Activated B cell treated with CpG ODN at 0.5 μM for 24 hours (primary cell): Measurements from ENCODE around the gene DUSP7. TPM values are rescaled to one million over a fixed set of nuclear protein-coding genes. Genes with fewer than 3 reads are reported as not detected.

Experiments used
- ATAC-seq: fragments of 200-7000 bp; cut with Tn5 transposase; one replicate; pipeline ENCODE4 v1.10.0; 2021; ENCODE audit warnings: low read depth, mild to moderate bottlenecking, moderate library complexity
- CTCF ChIA-PET: fragments of 350-600 bp; sonication (Branson Sonifier 250); formaldehyde crosslinking; loops from one replicate; lab custom pipeline; 2021; ENCODE audit warnings: antibody characterized with exemption; lab: Charles Lee
- POLR2A ChIA-PET: fragments of 350-600 bp; sonication (Branson Sonifier 250); formaldehyde crosslinking; loops from one replicate; lab custom pipeline; 2021; ENCODE audit warnings: antibody characterized with exemption; lab: Charles Lee
- DNase-seq: peaks from one replicate; pipeline ENCODE4 v3.0.0; 2022
- H3K27ac Mint-ChIP-seq: one replicate; pipeline ENCODE4 v1.8.0; 2020; ENCODE audit warnings: mixed read lengths
- H3K27me3 Mint-ChIP-seq: one replicate; pipeline ENCODE4 v1.8.0; 2021; ENCODE audit warnings: mixed read lengths
- H3K36me3 Mint-ChIP-seq: one replicate; pipeline ENCODE4 v1.8.0; 2021; ENCODE audit warnings: low read depth, mixed read lengths
- H3K4me1 Mint-ChIP-seq: one replicate; pipeline ENCODE4 v1.8.0; 2021; ENCODE audit warnings: mixed read lengths
- H3K4me3 Mint-ChIP-seq: one replicate; pipeline ENCODE4 v1.8.0; 2020; ENCODE audit warnings: mild to moderate bottlenecking, mixed read lengths
- H3K9me3 Mint-ChIP-seq: one replicate; pipeline ENCODE4 v1.8.0; 2020; ENCODE audit warnings: mixed read lengths
- CTCF ChIP-seq: fragments of 200-600 bp; IDR thresholded peaks from one replicate; pipeline ENCODE4 v1.8.0; 2022; ENCODE audit warnings: antibody characterized with exemption, mild to moderate bottlenecking
- intact Hi-C: fragments of 100-400 bp; cut with micrococcal nuclease; formaldehyde crosslinking; loops from one replicate; pipeline ENCODE4 v1.15.1; 2024
- total RNA-seq: library from RNA; stranded (reverse); gene quantifications from 2 replicates; pipeline ENCODE4 v1.2.3, GENCODE V29; 2022

Gene DUSP7
- total RNA-seq, 1 donor from 2014 or later = 4.3 TPM

DNA sequence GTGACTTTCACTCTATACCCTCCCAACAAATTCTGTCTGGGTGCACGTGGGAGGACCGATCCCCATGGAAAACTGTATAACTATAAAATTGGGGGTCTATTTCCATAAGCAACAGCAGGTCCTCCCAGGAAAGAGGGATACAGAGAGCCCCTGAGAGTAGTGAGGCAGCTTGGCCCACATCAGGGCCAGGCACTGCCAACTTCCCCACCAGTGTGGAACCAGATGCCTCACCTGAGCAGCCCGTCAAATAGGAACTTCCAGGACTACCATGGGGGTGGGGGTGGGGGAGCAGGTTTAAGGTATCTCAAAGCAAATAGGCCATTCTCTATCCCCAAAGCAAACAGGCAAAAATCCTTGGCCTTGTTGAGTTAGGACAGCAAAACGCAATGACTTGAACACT is 33.3 kb upstream of the DUSP7 start:
- ATAC-seq = no peak
- Mint-ChIP-seq H3K27me3 (no peaks in the 10 kb centered on the region), H3K4me1 (peaks cover 8% of the 10 kb centered on the region), H3K9me3 (no peaks in the 10 kb centered on the region), H3K36me3 (no peaks in the 10 kb centered on the region), H3K27ac (no peak overlapping the region), H3K4me3 (no peak overlapping the region)
- no peak for DNase-seq
- no peak for TF ChIP-seq CTCF
- CTCF ChIA-PET = no interaction called here
- intact Hi-C loops = no loop called here
- POLR2A ChIA-PET = no interaction called here

GRCh38 chr3:52088445-52089367 is 32.3 kb upstream of the DUSP7 start:
- Mint-ChIP-seq H3K4me3 (no peak overlapping the region), H3K27me3 (no peaks in the 10 kb centered on the region), H3K9me3 (no peaks in the 10 kb centered on the region), H3K4me1 (peaks cover 8% of the 10 kb centered on the region), H3K36me3 (no peaks in the 10 kb centered on the region), H3K27ac (no peak overlapping the region)
- POLR2A ChIA-PET = no interaction called here
- ATAC-seq (no peak), DNase-seq (no peak)
- TF ChIP-seq CTCF = no peak
- intact Hi-C loops = no loop called here
- CTCF ChIA-PET = no interaction called here

- ChIA-PET POLR2A (no interaction called here), CTCF (no interaction called here)
- H3K9me3 Mint-ChIP-seq = no peaks in the 10 kb centered on the region
- no peaks in the 10 kb centered on the region for H3K36me3 Mint-ChIP-seq
- no peak for TF ChIP-seq CTCF
- ATAC-seq = no peak
- no peak overlapping the region for H3K4me3 Mint-ChIP-seq
- DNase-seq = no peak
- H3K27ac Mint-ChIP-seq = no peak overlapping the region
- intact Hi-C loops = no loop called here
- H3K4me1 Mint-ChIP-seq = peaks cover 8% of the 10 kb centered on the region
- no peaks in the 10 kb centered on the region for H3K27me3 Mint-ChIP-seq
Observed at GRCh38 chr3:52087731-52088130, 31.4 kb upstream of the DUSP7 start.

DNA sequence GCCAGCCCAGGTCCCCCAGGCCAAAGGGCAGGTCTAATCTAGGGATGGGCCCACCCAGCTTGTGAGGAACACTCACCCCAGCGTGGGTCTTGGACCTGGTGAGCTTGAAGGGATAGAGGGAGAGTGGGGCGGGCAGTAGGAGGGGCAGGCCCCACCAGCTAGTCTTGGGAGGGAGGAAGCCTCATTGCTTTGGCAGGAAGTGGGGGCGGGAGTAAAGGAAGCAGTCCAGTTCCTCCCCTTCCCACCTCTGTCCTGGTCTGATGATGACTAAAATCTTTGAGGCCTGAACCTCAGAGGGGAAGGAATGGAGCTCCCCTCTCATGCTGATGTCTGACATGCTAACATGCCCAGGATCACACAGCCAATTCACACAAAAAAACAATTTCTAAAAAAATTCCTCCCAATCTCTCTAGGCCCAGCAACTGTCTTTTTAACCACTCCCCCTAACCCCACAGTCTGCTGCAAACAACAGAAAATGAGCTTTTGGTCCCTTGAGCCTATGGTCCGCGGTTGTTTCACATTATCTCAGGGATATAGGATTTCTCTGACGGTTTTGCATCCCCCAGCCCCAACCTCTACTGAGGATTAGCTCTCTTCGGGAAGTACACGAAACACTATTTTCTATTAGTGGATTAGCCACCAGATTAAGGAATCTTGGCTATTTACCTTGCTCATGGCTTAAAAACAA is 30.7 kb upstream of the DUSP7 start:
- CTCF ChIA-PET = no interaction called here

More for the DNA sequence above, 30.7 kb upstream of the DUSP7 start:
- no peak for ATAC-seq
- no peak overlapping the region for H3K4me3 Mint-ChIP-seq
- no peaks in the 10 kb centered on the region for H3K27me3 Mint-ChIP-seq
- H3K4me1 Mint-ChIP-seq = peaks cover 8% of the 10 kb centered on the region
- no peaks in the 10 kb centered on the region for H3K9me3 Mint-ChIP-seq
- no peak for TF ChIP-seq CTCF
- H3K36me3 Mint-ChIP-seq = no peaks in the 10 kb centered on the region
- H3K27ac Mint-ChIP-seq = no peak overlapping the region
- intact Hi-C loops = no loop called here
- POLR2A ChIA-PET = no interaction called here
- DNase-seq = no peak
